IPS-NIHi11 (cell line): Measurements from ENCODE around the gene PRKAR1B.
"Not testable (repeated sequence)": the region's sequence is repeated elsewhere in the genome, so short reads cannot be mapped to it uniquely, and the experiment has no call there.

ENCODE experiments used
- DNase-seq: peaks from one replicate; pipeline ENCODE4 v3.0.0; 2012; ENCODE audit warnings: mixed read lengths, low spot score

PRKAR1B gene

DNA sequence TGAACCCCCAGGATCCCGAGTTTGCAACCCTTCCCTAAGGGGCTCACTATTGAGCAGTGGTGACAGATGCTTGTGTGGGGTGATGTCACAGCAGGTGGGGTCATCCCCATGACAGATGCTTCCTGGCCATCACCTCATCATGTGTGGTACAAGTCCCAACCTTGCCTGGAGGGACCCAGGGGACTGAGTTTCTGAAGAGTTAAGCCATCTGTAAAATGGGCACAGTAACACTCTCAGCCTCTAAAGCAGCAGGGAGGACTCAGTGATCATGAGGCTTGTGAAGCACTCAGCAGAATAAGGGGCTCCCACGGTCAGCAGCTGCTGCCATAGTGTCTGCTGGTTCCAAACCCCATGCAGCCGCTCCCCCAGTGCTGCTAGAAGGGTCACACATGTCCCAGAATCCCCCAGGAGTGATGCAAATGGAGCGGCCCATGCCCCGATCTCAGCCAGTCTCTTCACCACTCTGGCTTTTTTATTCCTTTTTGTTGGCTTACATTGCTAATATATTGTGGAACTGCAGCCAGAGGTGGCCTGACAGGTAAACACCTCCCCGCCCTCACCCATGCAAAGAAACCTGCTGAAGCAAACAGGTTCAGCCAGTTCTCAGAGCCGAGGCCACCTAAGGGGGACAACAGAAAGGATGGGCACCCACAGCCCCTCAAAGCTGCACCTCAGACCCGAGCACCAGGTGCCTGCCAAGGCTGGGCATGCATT is 105.4 kb downstream of the PRKAR1B start:
- DNase-seq = no peak

DNA sequence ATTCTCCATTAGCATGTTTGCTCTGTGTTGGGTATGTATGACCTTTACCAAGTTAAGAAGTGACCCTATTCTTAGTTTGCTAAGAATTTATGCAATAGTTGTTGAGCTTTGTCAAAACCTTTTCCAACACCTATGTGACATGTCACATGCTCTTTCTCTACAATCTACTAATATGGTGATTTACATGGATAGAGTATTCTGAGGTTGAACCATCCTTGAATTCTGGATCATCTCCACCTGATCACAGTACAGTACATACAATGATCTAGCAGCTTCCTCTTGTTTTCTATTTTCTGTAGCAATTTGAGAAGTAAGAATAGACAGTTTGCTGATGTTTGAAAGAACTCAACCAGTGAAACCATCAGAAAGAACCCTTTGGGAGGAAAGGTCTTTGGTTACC is 106.2 kb downstream of the PRKAR1B start:
- DNase-seq = no peak

DNA sequence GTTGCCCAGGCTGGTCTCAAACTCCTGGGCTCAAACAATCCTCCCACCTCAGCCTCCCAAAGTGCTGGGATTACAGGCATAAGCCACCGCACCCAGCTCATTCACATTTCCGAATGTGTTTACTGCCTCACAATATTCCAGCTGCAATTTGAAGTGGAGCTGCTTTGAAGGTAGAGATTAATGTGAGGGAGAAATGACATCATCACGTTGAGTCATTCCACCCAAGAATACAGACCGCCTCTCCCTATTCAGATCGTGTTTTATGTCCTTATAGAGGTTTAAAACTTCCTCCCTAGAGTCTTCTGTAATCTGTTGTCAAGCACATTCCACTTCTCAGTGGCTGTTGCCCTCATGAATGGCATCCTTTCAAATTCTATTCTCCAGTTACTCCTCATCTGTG is 107.0 kb downstream of the PRKAR1B start:
- DNase-seq = no peak

DNA sequence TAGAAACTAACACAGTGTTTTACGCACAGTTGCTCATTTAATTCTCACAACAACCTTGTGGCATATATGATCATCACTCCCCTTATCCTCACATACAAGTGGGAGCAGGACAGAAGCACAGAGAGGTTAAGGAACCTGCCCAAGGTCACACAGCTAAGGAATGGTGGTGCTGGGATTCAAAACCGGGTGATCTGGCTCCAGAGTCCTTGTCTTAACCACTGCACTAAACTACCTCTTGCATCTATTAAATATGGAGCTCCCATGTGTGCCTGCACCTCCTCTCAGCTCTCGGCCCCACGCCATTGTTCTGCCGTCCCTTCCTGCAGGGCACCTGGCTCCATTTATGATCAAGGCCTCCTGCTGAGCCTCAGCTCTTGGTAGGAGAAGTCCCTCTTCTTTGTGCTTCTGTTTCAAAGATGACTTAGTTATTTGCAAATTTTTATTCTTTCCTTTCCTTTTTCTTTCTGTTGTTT is 107.7 kb downstream of the PRKAR1B start:
- no peak for DNase-seq

DNA sequence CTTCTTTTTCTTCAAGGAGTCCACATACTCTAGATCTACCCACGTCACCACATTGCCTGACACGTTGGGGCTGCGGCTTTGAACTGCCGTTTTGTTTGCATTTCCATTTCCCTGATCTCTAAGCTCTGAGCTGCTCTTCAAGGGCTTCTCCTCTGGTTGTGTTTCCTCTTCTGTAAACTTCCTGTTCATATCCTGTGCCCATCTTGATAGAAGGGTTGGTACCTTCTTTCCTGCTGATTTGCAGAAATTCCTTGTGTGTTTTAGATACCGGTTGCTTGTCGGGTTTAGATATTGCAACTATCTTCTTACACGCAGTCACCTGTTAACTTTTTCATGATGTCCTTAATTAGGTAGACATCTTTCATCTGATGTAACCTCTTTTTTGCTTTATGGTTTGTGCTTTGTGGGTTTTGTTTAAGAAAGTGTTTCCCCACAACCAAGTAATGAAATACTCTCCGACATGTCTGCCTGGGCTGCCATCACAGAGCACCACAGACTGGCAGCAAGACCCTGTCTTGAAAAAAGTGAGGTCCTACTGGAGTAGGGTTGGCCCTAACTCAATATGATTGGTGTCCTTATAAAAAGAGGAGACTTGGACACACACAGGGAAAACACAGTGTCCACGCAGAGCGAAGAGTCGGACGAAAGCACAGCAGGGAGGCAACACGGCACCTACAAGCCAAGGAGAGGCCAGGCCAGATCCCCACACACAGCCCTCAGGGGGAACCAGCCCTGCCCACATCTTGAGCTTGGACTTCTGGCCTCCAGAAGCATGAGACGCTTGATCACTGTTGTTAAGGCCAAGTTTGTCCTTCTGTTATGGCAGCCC is 108.3 kb downstream of the PRKAR1B start:
- no peak for DNase-seq

DNA sequence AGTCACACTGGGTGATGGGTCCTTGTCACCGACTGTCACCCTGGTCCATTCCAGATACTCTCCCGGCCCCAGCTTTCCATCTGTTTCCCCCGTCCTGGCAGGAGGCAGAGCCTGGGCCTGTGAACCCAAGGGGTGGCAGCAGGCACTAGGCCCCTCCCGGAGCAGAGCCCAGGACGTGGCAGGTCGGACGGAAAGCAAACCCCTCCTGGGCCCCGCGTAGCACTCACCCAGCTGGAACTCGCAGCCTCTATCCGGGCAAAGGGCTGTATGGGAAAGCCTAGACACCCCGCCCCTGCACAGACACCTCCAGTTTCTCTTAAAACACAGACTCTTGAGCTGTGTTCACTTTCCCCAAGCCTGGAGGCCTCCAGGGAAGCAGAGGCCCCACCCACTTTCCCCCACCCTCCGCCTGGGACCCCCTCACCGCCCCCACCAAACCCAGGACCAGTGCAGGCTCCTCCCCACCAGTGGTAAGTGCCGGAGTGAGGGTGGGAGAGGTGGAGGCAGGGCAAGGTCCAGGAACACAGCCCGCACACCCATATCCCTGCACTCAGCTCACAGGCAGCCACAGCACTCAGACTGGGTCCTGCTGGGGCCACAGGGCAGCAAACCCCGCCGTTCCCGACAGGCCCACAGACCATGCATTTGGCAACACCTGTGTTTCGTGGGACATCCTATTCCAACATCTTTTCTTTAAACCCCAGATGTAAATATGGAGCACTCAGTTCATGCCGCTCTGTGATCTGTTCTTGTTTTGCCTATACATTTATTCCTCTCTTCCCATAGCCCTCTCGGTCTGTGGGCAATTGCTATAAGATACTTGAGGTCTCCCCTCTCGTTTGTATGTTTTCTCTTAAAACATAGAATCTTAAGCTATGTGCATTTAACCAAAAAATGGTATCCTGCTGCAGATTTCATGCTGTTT is 109.2 kb downstream of the PRKAR1B start:
- DNase-seq = no peak

DNA sequence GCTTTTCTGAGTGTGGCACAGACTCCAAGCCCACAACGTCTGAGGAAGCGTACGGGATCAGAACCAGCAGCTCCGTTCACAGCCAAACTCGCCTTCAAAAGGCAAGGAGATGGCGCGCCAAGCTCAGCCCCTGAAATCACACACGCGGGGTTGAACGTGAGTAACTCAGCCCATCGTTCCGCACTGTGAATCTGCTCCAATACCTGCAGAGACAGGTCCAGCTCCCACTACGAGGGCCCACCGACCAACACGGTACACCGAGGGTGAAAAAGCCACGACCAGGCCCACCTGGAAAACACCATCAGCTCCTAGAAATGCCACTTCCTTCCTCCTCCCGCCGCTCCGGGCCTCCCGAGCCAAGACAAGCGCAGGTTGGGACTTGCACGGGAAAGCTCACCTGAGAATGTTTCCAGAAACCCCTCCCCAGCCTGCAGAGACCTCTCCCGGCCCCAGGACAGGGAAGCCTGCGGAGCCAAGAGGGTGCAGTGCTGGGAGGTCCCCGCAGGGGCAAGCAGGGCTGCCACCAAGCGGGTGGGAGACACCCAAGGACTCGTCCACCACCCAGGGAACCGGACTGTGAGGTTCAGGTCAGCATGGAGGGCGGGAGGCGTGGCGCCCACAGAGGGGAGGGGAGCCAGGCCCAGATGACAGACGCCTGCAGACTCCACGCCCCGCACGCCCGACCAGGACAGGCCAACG is 113.5 kb downstream of the PRKAR1B start:
- DNase-seq = no peak

DNA sequence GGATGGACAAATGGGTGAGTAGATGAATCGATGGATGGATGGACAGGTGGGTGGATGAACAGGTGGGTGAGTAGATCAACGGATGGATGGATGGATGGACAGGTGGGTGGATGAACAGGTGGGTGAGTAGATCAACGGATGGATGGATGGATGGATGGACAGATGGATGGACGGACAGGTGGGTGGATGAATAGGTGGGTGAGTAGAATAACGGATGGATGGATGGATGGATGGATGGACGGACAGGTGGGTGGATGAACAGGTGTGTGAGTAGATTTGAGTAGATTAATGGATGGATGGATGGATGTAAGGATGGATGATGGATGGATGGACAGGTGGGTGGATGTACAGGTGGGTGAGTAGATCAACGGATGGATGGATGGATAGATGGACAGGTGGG is 115.2 kb downstream of the PRKAR1B start:
- DNase-seq = not testable (repeated sequence)

DNA sequence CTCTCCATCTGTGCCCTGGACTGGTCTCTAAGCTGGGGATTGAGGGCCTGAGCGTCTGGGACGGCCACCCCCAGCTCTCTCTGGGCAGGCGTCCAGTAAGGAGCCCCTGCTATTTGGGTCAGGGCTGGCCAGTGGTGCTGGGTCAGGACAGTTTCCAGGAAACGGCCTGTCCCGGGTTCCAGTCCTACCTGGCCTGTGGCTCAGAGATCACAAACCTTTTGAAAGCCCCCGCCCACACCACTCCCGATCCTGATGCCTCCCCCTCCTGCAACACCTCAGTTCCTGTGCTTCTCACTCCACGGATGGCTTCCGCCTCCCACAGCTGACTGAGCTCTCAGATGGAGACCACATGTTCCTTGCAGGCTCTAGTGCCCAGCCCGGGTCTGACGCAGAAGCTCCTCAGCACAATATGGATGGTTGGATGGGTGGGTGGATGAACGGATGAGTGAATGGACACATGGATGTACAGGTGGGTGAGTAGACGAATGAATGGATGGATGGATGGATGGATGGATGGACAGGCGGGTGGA is 115.7 kb downstream of the PRKAR1B start:
- no peak for DNase-seq

DNA sequence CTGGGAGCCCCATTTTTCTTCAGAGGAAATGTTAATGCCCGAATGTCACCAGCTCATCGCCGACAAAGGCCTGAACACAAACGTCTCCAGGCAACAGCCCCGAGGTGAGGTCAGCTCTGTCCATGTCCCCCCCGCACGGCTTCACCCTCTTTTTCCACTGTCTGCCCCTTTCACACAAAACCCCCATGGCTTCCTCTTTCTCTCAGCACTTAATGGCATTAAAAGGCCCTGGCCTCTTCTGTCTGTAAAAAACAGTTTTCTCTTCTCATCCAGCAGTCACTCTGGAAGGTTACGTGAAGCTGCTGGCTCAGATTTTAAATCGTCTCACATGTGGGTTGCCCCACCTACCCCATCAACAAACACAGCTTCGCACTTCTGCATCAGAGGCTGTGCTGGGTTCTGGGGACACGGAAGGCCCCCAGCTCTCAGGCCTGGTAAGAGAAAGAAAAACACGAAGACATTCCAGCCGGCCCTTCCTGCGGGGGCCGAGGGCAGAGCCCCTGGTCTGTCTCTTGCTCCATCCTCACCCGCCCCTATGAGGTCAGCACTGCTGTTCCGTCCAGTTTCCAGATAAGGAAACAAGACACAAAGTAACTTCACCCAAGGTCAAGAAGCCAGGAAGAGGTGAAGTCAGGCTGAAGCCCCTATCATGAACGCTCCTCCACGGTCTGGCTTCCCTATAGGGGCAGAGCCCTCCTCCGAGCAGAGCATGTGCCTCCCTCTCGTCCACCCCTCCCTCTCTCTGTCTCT is 116.4 kb downstream of the PRKAR1B start:
- no peak for DNase-seq

DNA sequence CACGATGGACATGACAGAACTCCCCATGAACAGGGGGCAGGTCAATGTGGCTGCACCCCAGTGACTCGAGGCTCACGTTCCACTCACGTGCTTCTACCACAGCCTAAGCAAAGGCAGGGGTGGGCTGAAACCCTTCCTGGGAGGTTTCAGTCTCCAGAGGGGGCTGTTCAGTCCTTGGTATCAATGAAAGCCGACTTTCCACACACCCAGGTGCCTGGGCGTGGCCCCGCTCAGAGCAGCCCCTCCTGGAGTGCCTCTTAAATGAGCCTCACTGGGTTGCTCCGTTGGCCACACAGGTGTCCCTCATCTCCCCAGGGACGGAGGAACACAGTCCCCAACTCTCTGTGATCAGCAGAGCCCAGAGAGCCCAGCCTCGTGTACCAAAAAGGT is 116.9 kb downstream of the PRKAR1B start:
- no peak for DNase-seq

DNA sequence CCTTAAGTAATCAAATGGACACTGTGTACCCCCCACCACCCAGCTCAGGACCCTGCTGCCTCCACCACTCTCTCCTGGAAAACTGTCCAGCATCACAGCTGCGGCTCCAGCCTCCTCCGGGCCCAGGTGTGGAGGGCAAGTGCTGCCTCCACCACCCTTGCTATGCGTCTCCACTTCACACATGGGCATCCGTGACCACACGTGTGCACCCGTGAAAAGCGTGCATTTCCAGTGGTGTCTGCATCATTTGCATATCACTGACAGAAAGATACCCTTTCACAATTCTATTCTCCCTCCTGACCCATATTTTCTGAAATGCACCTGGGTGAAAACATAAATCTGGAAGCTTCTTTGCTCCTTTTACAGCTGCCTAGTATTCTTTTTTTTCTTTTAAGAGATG is 117.7 kb downstream of the PRKAR1B start:
- no peak for DNase-seq

DNA sequence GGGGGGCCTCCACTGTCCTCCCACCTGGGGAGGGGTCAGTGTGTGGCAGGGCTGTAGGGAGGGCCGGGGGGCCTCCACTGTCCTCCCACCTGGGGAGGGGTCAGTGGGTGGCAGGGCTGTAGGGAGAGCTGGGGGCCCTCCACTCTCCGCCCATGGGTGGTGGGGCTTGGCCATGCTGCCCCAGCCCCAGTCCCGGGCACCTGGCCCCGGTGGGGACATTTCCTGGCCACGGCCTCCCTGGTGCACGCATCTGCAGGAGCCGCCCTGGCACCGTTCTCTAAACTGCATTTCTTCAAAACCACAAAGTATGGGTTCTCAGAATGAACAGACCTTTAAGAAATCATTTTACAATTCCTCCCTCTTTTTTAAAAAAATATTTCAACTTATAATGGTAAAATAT is 118.1 kb downstream of the PRKAR1B start:
- no peak for DNase-seq

DNA sequence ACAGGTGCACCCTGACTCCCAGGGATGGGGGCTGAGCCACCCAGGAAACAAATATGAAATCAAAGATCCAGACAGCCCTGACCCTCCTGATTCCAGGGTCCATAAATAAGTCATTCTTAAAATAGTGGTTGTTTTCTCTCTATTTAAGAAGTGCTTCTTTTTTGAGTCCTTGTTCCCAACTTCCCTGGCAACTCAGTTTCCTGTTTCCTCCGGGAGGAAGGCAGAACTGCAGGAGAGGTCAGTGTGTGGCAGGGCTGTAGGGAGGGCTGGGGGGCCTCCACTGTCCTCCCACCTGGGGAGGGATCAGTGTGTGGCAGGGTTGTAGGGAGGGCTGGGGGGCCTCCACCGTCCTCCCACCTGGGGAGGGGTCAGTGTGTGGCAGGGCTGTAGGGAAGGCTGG is 118.7 kb downstream of the PRKAR1B start:
- DNase-seq = no peak

DNA sequence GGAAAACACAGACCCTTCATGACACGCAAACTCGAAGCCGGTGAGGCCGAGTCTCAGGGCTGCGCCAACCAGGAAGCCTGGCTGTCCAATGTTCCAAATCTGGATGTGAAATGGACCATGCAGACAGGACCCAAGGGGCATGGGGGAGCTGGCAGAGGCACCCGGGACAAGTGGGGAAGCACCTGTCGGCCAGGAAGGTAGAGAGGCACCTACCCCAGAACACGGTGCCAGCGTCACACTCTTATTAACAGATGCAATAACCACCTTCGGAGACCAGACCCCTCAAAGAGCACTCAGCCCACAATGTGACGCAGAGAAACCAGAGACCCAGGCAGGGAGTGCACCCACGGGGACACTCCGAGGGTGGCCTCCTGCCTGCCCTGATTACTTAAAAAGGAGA is 119.1 kb downstream of the PRKAR1B start:
- DNase-seq = no peak

DNA sequence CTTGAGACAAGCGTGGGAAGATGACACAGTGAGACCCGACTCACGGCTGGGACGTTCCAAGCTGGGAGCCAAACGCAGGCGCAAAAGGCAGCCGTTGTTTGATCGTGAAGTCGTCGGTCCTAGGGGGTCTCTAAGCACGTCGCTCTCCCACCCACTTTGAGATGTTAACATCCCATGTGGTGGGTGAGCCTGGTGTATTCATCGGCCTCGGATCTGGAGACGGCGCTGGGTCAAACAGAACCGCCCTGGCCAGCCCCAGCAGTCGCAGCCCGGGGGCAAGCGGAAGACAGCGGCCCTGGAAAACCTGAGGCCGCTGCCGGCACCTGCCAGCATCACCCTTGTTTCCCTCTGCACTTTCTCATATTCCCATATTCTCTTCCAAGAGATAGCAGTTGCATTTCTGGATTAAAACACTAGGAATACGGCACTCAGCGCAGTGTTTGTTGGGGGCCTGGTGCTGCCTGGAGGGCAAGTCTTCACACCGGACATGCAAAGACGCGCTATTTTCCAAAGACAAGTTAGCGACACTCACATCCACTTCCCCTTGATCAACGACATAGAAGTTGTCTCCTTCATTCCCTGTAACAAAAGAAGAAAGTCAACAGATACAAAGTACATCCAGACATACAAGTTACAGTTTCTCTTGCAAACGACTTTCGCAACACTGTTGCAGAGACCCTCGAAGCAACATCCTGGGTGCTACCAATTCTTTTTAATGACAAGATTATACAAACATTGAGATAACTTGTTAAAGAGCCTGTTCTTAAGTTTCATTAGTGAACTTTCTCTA is 121.2 kb downstream of the PRKAR1B start:
- no peak for DNase-seq

DNA sequence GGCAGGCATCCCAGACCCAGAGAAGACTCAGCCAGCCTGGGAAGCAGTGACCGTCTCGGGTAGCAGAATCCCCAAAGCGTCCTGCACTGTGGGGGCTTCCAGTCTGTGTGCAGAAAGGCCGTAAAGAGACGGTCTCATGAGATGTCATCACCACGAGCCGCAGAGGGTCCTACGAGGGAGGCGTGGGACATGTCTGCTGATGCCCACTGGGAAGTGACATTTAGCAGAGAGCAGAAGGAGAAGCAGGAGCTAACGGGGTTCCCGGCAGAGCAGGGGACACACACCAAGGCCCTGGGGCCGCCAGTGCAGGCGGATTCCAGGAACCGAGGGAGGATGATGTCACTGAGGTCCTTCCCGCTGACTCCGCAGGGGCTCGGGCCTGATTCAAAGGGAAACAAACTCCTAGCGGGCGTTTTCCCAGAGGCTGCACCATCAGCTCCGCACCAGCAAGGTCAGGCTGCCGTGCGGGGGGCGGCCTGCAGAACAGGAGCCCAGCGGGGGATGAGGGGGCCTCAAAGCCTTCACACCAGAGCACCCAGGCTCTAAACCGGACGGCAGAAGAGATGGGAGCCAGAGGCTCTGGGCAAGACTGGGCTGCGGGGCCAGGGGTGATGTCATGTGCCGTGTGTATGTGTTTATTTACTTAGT is 122.1 kb downstream of the PRKAR1B start:
- DNase-seq = no peak

DNA sequence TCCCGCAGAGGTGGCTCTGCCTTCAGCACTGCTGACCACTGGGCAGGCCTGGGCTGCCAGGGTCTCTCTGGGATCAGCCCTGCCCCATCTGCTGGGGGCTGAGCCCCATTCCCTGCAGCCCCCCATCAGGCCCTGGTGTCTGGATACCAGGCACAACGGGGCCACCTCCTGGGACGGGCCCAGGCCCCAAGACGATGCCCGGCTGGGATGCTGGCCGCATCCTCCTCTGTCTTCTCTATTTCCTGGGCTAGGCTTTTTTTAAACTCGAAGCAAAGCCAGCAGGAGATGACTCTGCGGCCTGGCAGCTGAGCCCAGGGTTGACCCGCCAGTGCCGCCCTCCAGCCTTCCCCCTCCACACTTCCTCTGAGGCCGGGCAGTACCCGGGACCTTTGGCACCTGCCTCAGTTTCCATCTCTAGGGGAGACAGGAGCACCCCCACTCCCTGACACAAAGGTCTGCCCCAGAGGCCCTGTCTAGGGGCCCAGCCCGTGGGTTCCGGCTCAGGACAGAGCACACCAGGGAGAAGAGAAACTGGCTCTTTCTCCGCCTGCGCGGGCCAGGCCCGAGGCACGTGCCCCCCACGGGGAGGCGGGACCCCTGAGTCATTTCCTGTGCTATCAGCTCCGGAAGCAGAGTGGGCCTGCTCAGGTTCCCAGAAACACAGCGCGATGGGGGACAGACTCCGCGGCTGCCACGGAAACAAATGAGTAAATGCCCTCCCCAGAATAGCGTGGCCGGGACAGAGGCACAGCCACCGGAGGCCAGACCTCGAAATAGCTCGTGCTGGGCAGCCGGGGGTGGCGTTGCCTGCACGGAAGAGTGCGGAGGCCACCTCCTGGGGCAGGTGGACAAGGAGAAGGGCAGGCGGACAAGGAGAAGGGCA is 122.8 kb downstream of the PRKAR1B start:
- DNase-seq = no peak
